HFF-Myc (cell line): ENCODE measurements around the gene PDZD7.

ENCODE experiments used
- DNase-seq: peaks from one replicate; pipeline ENCODE4 v3.0.0-alpha.2; 2011; ENCODE audit warnings: low read depth; ENCODE audit errors: extremely low read depth
- H3K4me3 ChIP-seq: replicated peaks from 2 replicates; pipeline ENCODE4 v1.5.1; 2011; ENCODE audit warnings: low read depth, mild to moderate bottlenecking, control low read depth, low read length
- TF ChIP-seq, protein P1 (sequence below): IDR thresholded peaks from 2 replicates; pipeline ENCODE4 v1.5.1; 2012; ENCODE audit warnings: mild to moderate bottlenecking, low read depth, low read length, control low read depth; ENCODE audit errors: missing control alignments

Gene PDZD7

DNA sequence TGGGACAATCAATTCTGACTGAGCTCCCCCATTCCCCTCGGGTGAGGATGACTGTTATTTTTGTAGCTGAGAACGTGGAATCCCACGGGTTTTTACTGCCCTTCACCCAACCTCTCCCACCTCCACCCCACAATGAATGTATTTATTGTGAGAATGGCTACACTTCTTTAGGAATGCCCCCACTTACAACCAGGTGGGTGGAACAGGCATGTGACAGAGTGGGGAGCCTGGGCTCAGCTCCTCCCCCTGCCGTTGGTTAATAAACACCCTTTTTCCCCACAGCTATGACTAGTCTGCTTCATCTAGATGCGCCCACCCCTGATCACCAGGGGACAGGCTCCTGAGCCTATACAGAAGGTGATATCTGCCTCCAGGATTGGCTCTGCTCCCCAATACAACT is 45.6 kb downstream of the PDZD7 start:
- H3K4me3 ChIP-seq: no peak overlapping the region
- TF ChIP-seq, protein P1, sequence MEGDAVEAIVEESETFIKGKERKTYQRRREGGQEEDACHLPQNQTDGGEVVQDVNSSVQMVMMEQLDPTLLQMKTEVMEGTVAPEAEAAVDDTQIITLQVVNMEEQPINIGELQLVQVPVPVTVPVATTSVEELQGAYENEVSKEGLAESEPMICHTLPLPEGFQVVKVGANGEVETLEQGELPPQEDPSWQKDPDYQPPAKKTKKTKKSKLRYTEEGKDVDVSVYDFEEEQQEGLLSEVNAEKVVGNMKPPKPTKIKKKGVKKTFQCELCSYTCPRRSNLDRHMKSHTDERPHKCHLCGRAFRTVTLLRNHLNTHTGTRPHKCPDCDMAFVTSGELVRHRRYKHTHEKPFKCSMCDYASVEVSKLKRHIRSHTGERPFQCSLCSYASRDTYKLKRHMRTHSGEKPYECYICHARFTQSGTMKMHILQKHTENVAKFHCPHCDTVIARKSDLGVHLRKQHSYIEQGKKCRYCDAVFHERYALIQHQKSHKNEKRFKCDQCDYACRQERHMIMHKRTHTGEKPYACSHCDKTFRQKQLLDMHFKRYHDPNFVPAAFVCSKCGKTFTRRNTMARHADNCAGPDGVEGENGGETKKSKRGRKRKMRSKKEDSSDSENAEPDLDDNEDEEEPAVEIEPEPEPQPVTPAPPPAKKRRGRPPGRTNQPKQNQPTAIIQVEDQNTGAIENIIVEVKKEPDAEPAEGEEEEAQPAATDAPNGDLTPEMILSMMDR: no peak
- DNase-seq: no peak

- TF ChIP-seq, protein P1: no peak
- H3K4me3 ChIP-seq: no peak overlapping the region
- no peak for DNase-seq
Measured at GRCh38 chr10:100984672-100985177, 46.2 kb downstream of the PDZD7 start.

DNA sequence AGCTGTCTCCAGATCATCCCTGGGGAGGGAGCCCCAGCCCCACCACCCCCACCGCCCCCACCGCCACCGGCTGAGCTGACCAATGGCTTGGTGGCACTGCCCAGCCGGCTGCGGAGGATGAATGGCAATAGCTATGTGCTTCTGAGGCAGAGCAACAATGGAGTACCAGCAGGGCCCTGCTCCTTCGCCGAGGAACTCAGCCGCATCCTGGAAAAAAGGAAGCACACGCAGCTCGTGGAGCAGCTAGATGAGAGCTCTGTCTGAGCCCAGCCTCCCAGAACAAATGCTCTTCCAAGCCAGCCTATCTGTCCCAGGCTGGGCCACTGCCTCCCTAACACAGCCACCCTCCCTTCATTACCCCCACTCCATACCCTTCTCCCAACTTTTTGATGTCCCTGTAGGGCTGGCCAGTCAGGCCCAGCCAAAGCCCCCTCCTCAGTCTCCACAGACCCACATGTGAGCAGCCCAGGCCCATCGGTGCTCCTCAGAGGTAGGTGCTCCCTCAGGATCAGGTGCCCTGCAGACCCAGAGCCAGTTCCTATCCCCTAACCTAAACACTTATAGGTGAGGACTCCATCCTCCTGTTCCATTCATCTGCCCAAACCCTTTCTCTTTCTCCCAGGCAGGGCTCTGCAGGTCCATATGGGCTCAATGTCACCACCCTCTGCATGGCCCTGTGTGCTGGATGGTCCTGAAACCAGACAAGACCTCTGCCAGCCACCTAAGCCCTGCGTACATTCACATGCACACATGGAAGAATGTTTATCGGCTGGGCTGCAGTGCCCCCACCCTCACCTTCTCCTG is 46.9 kb downstream of the PDZD7 start:
- TF ChIP-seq, protein P1: no peak
- no peak for DNase-seq
- no peak overlapping the region for H3K4me3 ChIP-seq

- H3K4me3 ChIP-seq: no peak overlapping the region
- TF ChIP-seq, protein P1: no peak
- no peak for DNase-seq
Measured at GRCh38 chr10:100982916-100983830, 47.8 kb downstream of the PDZD7 start.

DNA sequence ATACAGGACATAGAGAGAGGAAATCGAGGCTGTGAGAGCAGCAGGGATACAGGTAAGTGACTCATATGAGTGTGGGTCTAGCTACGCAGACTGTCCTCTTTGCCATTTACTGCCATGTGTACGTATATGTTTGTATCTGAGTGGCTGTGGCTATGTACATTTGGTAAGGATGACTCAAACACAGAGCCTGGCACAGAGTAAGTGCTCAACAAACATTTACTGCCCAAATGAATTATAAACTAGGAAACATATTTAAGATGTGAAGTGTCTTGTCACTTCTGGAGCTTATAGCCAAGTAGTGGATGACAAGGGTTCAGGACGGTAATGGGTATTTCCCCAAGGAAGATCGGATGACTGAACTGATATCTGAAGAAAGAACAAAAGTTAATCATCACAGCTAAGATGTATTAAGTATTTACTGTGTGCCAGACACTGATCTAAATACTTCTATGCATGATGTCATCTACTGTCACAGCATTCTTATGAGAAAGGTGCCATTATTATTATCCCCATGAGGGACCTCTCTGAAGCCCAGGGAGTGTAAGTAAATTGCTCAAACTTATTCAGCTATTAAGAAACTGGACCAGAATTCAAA is 49.7 kb downstream of the PDZD7 start:
- TF ChIP-seq, protein P1: no peak
- DNase-seq: no peak
- H3K4me3 ChIP-seq: no peak overlapping the region

GRCh38 chr10:100980711-100981110 is 50.2 kb downstream of the PDZD7 start:
- no peak overlapping the region for H3K4me3 ChIP-seq
- TF ChIP-seq, protein P1: no peak
- DNase-seq: no peak
